ENCODE results near the gene RAET1G.
"Not testable (repeated sequence)": the region's sequence is repeated elsewhere in the genome, so short reads cannot be mapped to it uniquely, and the experiment has no call there.

- TF ChIP-seq CTCF (conservative IDR thresholded peaks at IDR 0.05); ZFX (IDR thresholded peaks at IDR 0.05): not testable (repeated sequence)
Observed at GRCh38 chr6:149912680-149913079, 10.2 kb downstream of the RAET1G start.

All from C4-2B (cell line).